Measurements from ENCODE around the gene ICE1.

ICE1 gene

DNA sequence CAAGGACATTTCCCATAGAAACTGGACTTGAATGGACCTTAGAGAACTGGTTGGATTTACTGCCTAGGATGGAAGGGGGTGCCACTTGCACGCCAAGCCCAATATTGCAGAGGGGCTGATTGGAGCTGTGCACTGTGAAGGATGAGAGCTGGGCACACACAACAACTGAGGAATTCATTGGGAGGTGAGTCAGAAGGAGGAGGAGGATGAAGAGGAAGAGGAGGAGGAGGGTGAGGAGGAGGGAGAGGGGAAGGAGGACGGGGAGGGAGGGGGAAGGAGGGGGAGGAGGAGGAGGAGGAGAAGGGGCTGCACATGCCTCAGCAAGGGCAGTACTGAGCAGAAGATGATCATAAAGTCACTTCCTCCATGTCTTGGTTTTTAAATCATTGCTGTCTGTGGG lies 5.7 kb upstream of the ICE1 start:
- H3K36me3 ChIP-seq (ENCODE audit: control insufficient read depth in 4 of 4, insufficient read depth in 4 of 4, low read length in 3 of 4): no peaks in the 10 kb centered on the region
- POLR2A ChIA-PET: no interaction called here
- peaks cover 0 to 2% (median 0%) of the 10 kb centered on the region in 5 experiments for H3K27me3 ChIP-seq (replicated peaks in 2 of 5; ENCODE audit: control insufficient read depth in 4 of 5, insufficient read depth in 5 of 5, low read length in 4 of 5)
- CTCF ChIA-PET: interaction anchor here (1.0 to 1.6 kb wide), 2 partner anchors 268 to 274 kb away, joined by 3 to 5 read pairs; no protein-coding TSS in a partner anchor
- WGBS (ENCODE audit: insufficient coverage): 78% methylated on average over 2 of the region's 2 CpGs
- no peak for DNase-seq
- no peak overlapping the region for H3K27ac ChIP-seq (ENCODE audit: insufficient read depth in 1 of 2, low read depth in 1 of 2, low read length in 2 of 2, poor library complexity in 1 of 2, severe bottlenecking in 2 of 2)
- H3K4me3 ChIP-seq (ENCODE audit: control insufficient read depth in 1 of 7, extremely low read depth in 1 of 7, insufficient read depth in 4 of 7, low read depth in 2 of 7, low read length in 6 of 7): no peak overlapping the region
- peaks cover 5 to 11% (median 11%) of the 10 kb centered on the region in 4 experiments for H3K4me1 ChIP-seq (ENCODE audit: control extremely low read depth in 1 of 4, control insufficient read depth in 4 of 4, insufficient read depth in 4 of 4, low read length in 3 of 4)
- H3K9me3 ChIP-seq (ENCODE audit: control extremely low read depth in 1 of 5, control insufficient read depth in 4 of 5, insufficient read depth in 2 of 5, low read depth in 1 of 5, low read length in 4 of 5): peaks cover 0 to under 1% (median 0%) of the 10 kb centered on the region in 5 experiments

DNA sequence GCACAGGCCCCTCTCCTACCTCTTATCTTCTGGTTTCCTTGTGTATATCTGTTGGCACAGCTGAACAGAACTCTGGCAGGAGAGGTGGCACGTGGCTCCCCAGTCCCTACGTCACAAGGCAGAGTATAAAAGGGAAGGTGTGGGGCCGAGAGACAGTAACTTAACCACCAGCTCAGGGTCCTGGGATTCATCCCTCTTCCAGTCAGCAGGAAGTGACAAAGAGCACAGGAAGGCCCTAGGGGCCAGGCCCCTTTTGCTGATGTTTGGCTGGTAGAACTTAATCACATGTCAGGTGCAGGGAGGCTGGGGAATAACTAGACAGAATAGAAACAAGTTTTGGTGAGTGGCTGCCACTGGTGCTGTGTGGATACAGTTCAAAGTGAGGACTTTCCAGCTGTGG lies 4.5 kb upstream of the ICE1 start:
- no peak overlapping the region for H3K4me3 ChIP-seq (ENCODE audit: control insufficient read depth in 1 of 7, extremely low read depth in 1 of 7, insufficient read depth in 4 of 7, low read depth in 2 of 7, low read length in 6 of 7)
- H3K27me3 ChIP-seq (replicated peaks in 2 of 5; ENCODE audit: control insufficient read depth in 4 of 5, insufficient read depth in 5 of 5, low read length in 4 of 5): peaks cover 0 to 2% (median 0%) of the 10 kb centered on the region in 5 experiments
- 84% methylated on average over 3 of the region's 3 CpGs for WGBS (ENCODE audit: insufficient coverage)
- ChIA-PET POLR2A (no interaction called here), CTCF (interaction anchor here (2.8 kb wide), 1 partner anchor 278 kb away, joined by 13 read pairs; the partner anchor contains the start of gene ADAMTS16)
- no peak overlapping the region for H3K27ac ChIP-seq (ENCODE audit: insufficient read depth in 1 of 2, low read depth in 1 of 2, low read length in 2 of 2, poor library complexity in 1 of 2, severe bottlenecking in 2 of 2)
- H3K4me1 ChIP-seq (ENCODE audit: control extremely low read depth in 1 of 4, control insufficient read depth in 4 of 4, insufficient read depth in 4 of 4, low read length in 3 of 4): peaks cover 5 to 15% (median 14%) of the 10 kb centered on the region in 4 experiments
- DNase-seq: no peak
- H3K36me3 ChIP-seq (ENCODE audit: control insufficient read depth in 4 of 4, insufficient read depth in 4 of 4, low read length in 3 of 4): no peaks in the 10 kb centered on the region
- no peaks in the 10 kb centered on the region for H3K9me3 ChIP-seq (ENCODE audit: control extremely low read depth in 1 of 5, control insufficient read depth in 4 of 5, insufficient read depth in 2 of 5, low read depth in 1 of 5, low read length in 4 of 5)

DNA sequence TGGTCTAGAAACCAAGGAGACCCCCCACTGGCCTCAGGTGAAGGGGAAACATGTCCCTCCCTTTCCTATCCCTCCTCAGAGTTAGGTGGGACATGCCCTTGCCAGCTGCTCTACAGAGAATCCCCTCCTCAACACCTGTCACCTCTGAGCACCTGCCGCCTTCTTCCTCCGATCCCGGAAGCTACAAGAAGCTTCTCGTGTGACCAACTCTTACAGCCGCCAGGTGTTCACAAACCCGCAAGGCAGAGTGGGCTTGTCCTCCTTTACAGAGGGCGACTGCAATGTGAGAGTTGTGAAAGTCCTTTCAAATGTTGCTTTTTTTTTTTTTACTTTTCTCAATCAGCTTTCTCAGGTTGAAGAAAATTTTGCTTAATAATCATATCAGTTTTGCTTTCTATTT lies 3.7 kb upstream of the ICE1 start:
- Histone ChIP-seq H3K4me3 (ENCODE audit: control insufficient read depth in 1 of 7, extremely low read depth in 1 of 7, insufficient read depth in 4 of 7, low read depth in 2 of 7, low read length in 6 of 7) (no peak overlapping the region), H3K9me3 (ENCODE audit: control extremely low read depth in 1 of 5, control insufficient read depth in 4 of 5, insufficient read depth in 2 of 5, low read depth in 1 of 5, low read length in 4 of 5) (no peaks in the 10 kb centered on the region), H3K27me3 (replicated peaks in 2 of 5; ENCODE audit: control insufficient read depth in 4 of 5, insufficient read depth in 5 of 5, low read length in 4 of 5) (peaks cover 0 to 2% (median 0%) of the 10 kb centered on the region in 5 experiments), H3K27ac (ENCODE audit: insufficient read depth in 1 of 2, low read depth in 1 of 2, low read length in 2 of 2, poor library complexity in 1 of 2, severe bottlenecking in 2 of 2) (no peak overlapping the region), H3K4me1 (ENCODE audit: control extremely low read depth in 1 of 4, control insufficient read depth in 4 of 4, insufficient read depth in 4 of 4, low read length in 3 of 4) (peaks cover 11 to 23% (median 22%) of the 10 kb centered on the region in 4 experiments), H3K36me3 (ENCODE audit: control insufficient read depth in 4 of 4, insufficient read depth in 4 of 4, low read length in 3 of 4) (no peaks in the 10 kb centered on the region)
- POLR2A ChIA-PET: no interaction called here
- DNase-seq: no peak
- CTCF ChIA-PET: interaction anchor here (0.8 to 2.8 kb wide), 3 partner anchors 15 to 282 kb away, joined by 3 to 13 read pairs (median 3); partner anchors contain the start of gene ADAMTS16
- 93% methylated on average over 3 of the region's 7 CpGs for WGBS (ENCODE audit: insufficient coverage)

DNA sequence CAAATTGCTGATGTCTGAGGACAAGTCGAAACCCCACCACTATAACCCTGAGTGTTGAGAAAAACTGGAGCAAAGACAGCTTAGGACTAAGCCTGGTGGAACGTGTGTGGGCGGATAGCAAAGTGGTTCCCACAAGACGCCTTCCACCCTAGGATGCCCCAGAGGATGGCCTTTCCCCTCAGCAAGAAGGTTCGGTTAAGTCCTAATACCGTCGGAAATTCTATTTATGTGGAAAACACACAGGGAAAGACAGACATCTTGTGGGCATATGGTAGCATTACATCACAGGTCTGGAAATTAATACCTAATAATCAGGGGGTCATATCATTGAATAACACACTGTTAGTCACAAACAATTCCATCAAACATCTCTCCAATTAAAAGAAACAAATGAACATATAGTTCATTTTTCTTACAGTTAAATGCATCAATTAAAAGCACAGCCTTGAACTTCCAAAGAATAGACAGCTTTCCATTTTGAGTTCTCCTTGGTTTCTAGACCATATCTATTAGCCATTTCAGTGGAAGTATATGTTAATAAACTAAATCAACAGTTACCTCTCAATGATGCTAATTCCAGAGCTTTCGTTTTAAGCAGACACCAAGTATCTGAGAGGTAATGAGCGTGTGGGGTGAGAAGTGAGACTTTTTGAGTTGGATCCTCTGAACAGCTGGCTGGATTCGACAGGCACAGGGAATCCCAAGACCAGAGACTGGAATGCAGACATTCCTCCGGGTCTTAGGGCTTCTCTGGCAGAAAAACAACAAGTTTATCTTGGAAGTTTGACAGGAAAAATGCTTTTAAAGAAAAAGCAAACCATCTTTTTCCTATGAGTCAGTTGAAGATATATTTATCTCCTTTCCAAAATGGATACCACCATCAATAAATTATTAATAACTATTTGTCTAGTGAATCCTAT lies 2.9 kb upstream of the ICE1 start:
- DNase-seq: peak; percentile 38 to 63 (median 62)
- ChIA-PET POLR2A (no interaction called here), CTCF (interaction anchor here (0.8 to 2.8 kb wide), 4 partner anchors 16 to 283 kb away, joined by 3 to 13 read pairs (median 3); partner anchors contain the start of gene ADAMTS16)
- Histone ChIP-seq H3K27me3 (replicated peaks in 2 of 5; ENCODE audit: control insufficient read depth in 4 of 5, insufficient read depth in 5 of 5, low read length in 4 of 5) (peaks cover 0 to 2% (median 0%) of the 10 kb centered on the region in 5 experiments), H3K36me3 (ENCODE audit: control insufficient read depth in 4 of 4, insufficient read depth in 4 of 4, low read length in 3 of 4) (peaks cover 0 to under 1% (median 0%) of the 10 kb centered on the region in 4 experiments), H3K4me1 (ENCODE audit: control extremely low read depth in 1 of 4, control insufficient read depth in 4 of 4, insufficient read depth in 4 of 4, low read length in 3 of 4) (peaks cover 17 to 31% (median 28%) of the 10 kb centered on the region in 4 experiments), H3K27ac (ENCODE audit: insufficient read depth in 1 of 2, low read depth in 1 of 2, low read length in 2 of 2, poor library complexity in 1 of 2, severe bottlenecking in 2 of 2) (no peak overlapping the region), H3K4me3 (ENCODE audit: control insufficient read depth in 1 of 7, extremely low read depth in 1 of 7, insufficient read depth in 4 of 7, low read depth in 2 of 7, low read length in 6 of 7) (no peak overlapping the region), H3K9me3 (ENCODE audit: control extremely low read depth in 1 of 5, control insufficient read depth in 4 of 5, insufficient read depth in 2 of 5, low read depth in 1 of 5, low read length in 4 of 5) (no peaks in the 10 kb centered on the region)
- 72% methylated on average over 8 of the region's 11 CpGs for WGBS (ENCODE audit: insufficient coverage)

DNA sequence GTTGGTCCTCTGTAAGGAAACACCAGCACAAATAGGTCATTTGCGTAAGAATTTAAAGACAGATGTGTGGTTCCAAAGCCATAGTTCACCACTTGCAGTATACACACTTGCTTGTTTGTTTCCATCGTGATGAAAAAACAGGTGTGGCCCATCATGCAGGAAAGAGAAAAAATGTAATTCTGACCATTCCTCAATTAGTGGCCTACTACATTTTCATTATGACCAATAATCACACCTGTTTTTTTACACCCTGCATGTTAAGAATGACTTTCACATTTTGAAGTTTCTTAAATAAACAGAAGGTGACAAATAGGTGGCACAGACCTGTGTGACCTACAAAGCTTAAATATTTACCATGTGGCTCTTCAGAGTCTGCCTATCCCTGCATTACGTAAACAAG lies 2.2 kb upstream of the ICE1 start:
- Histone ChIP-seq H3K4me3 (ENCODE audit: control insufficient read depth in 1 of 7, extremely low read depth in 1 of 7, insufficient read depth in 4 of 7, low read depth in 2 of 7, low read length in 6 of 7) (no peak overlapping the region), H3K27ac (ENCODE audit: insufficient read depth in 1 of 2, low read depth in 1 of 2, low read length in 2 of 2, poor library complexity in 1 of 2, severe bottlenecking in 2 of 2) (no peak overlapping the region), H3K9me3 (ENCODE audit: control extremely low read depth in 1 of 5, control insufficient read depth in 4 of 5, insufficient read depth in 2 of 5, low read depth in 1 of 5, low read length in 4 of 5) (no peaks in the 10 kb centered on the region), H3K4me1 (ENCODE audit: control extremely low read depth in 1 of 4, control insufficient read depth in 4 of 4, insufficient read depth in 4 of 4, low read length in 3 of 4) (peaks cover 17 to 35% (median 29%) of the 10 kb centered on the region in 4 experiments), H3K27me3 (replicated peaks in 2 of 5; ENCODE audit: control insufficient read depth in 4 of 5, insufficient read depth in 5 of 5, low read length in 4 of 5) (peaks cover 0 to 2% (median 0%) of the 10 kb centered on the region in 5 experiments), H3K36me3 (ENCODE audit: control insufficient read depth in 4 of 4, insufficient read depth in 4 of 4, low read length in 3 of 4) (peaks cover 0 to 4% (median 2%) of the 10 kb centered on the region in 4 experiments)
- DNase-seq: no peak
- POLR2A ChIA-PET: no interaction called here
- 95% methylated on average over 3 of the region's 3 CpGs for WGBS (ENCODE audit: insufficient coverage)
- CTCF ChIA-PET: interaction anchor here (1.0 to 3.7 kb wide), 4 partner anchors 277 to 282 kb away, joined by 3 to 13 read pairs (median 7); partner anchors contain the start of gene ADAMTS16

DNA sequence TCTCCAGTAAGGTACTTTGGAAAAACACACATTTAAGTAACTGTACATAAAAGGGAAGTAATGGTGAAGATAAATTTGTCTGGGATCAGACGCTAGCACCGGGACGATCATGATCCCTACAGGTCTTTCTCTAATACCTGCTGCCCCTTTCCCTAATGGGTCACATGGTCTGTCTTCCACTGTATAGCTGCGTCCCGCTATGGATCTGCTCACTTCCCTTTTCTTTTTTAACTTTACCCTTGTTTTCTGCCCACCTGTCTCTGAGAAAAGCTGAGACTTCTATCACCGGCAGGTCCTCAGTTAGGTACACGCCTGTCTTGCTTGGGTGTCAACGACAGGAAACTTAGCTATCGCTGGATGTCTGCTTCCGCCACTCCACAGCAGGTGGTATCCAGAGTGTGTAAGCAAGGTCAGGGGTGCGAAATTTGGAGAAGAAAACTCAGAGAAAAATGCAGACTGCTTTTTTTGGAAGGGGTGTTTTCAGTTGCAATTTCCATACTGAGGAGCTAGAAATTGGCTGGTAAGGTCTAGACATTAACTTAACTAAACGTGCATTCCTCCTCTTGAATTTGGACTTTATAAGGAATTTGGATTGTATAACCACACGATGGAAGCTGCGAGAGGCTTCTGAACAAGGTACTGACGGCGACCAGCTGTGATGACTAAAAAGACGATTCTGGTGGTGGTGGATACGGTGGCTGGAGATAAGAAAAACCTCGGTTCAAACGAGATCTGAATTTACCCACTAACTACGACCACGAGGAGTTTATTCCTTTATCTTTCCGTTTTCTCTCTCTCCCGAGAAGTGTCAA lies 1.1 kb upstream of the ICE1 start:
- 1% methylated on average over 11 of the region's 24 CpGs for WGBS (ENCODE audit: insufficient coverage)
- peak overlapping the region; percentile 70 to 94 (median 89) for H3K4me3 ChIP-seq (ENCODE audit: control insufficient read depth in 1 of 7, extremely low read depth in 1 of 7, insufficient read depth in 4 of 7, low read depth in 2 of 7, low read length in 6 of 7)
- ChIA-PET POLR2A (no interaction called here), CTCF (interaction anchor here (1.0 to 3.7 kb wide), 6 partner anchors 14 to 553 kb away, joined by 3 to 11 read pairs (median 4); partner anchors contain the start of gene ADAMTS16)
- H3K27ac ChIP-seq (ENCODE audit: insufficient read depth in 1 of 2, low read depth in 1 of 2, low read length in 2 of 2, poor library complexity in 1 of 2, severe bottlenecking in 2 of 2): peak overlapping the region; percentile 95 to 98
- H3K36me3 ChIP-seq (ENCODE audit: control insufficient read depth in 4 of 4, insufficient read depth in 4 of 4, low read length in 3 of 4): peaks cover 0 to 4% (median 2%) of the 10 kb centered on the region in 4 experiments
- no peaks in the 10 kb centered on the region for H3K9me3 ChIP-seq (ENCODE audit: control extremely low read depth in 1 of 5, control insufficient read depth in 4 of 5, insufficient read depth in 2 of 5, low read depth in 1 of 5, low read length in 4 of 5)
- peak; percentile 27 to 74 (median 63) for DNase-seq
- peaks cover 17 to 35% (median 29%) of the 10 kb centered on the region in 4 experiments for H3K4me1 ChIP-seq (ENCODE audit: control extremely low read depth in 1 of 4, control insufficient read depth in 4 of 4, insufficient read depth in 4 of 4, low read length in 3 of 4)
- peaks cover 0 to 2% (median 0%) of the 10 kb centered on the region in 5 experiments for H3K27me3 ChIP-seq (replicated peaks in 2 of 5; ENCODE audit: control insufficient read depth in 4 of 5, insufficient read depth in 5 of 5, low read length in 4 of 5)

All from common myeloid progenitor, CD34-positive (primary cell).